OCI-LY3 (cell line): ENCODE results near the gene BICC1.

ENCODE experiments used
- H2AFZ ChIP-seq: fragments of 200-600, 300-600 bp; shearing (Covaris generic); 2 replicates; pipeline ENCODE4 v1.6.0; 2014; ENCODE audit warnings: antibody characterized with exemption, low read depth, low read length
- H3K27ac ChIP-seq: fragments of 200-600, 300-600 bp; sonication (generic); 2 replicates; pipeline ENCODE4 v1.5.1; 2014; ENCODE audit warnings: mild to moderate bottlenecking, low read length, moderate library complexity, mixed read lengths
- H3K27me3 ChIP-seq: fragments of 200-600, 300-600 bp; sonication (generic); 2 replicates; pipeline ENCODE4 v1.6.1; 2014; ENCODE audit warnings: low read depth, low read length, mixed read lengths
- H3K36me3 ChIP-seq: fragments of 200-600, 300-600 bp; sonication (generic); replicated peaks from 2 replicates; pipeline ENCODE3; 2014; ENCODE audit warnings: low read depth, low read length, mixed read lengths
- H3K4me1 ChIP-seq: fragments of 300-600, 200-600 bp; sonication (generic); 2 replicates; pipeline ENCODE4 v1.6.1; 2014; ENCODE audit warnings: low read length, mixed read lengths
- H3K4me2 ChIP-seq: fragments of 200-600, 300-600 bp; sonication (generic); 2 replicates; pipeline ENCODE4 v1.6.1; 2014; ENCODE audit warnings: low read length, mixed read lengths
- H3K4me3 ChIP-seq: fragments of 300-600, 200-600 bp; sonication (generic); 2 replicates; pipeline ENCODE4 v1.5.1; 2014; ENCODE audit warnings: antibody characterized with exemption, mild to moderate bottlenecking, low read length, moderate library complexity
- H3K79me2 ChIP-seq: fragments of 300-600, 200-600 bp; shearing (Covaris generic); 2 replicates; pipeline ENCODE4 v1.6.1; 2014; ENCODE audit warnings: mild to moderate bottlenecking, low read length, mixed read lengths
- H3K9ac ChIP-seq: fragments of 300-600, 200-600 bp; shearing (Covaris generic); 2 replicates; pipeline ENCODE4 v1.6.0; 2014; ENCODE audit warnings: mild to moderate bottlenecking, low read length, moderate library complexity
- H3K9me3 ChIP-seq: fragments of 200-600, 300-600 bp; shearing (Covaris generic); 2 replicates; pipeline ENCODE4 v1.6.1; 2014; ENCODE audit warnings: low read length, mixed read lengths; ENCODE audit not compliant: insufficient read depth
- H4K20me1 ChIP-seq: fragments of 200-600, 300-600 bp; sonication (generic); 2 replicates; pipeline ENCODE4 v1.6.1; 2016; ENCODE audit warnings: low read length, mixed read lengths; ENCODE audit not compliant: insufficient read depth
- CTCF ChIP-seq: fragments of 200-600, 300-600 bp; sonication (generic); IDR thresholded peaks from 2 replicates; pipeline ENCODE4 v1.5.1; 2014; ENCODE audit warnings: antibody characterized with exemption, low read length, low read depth
- EZH2phosphoT487 ChIP-seq: fragments of 200-600 bp; shearing (Covaris generic); IDR thresholded peaks from 2 replicates; pipeline ENCODE4 v1.6.1; 2018; ENCODE audit warnings: antibody characterized with exemption, mixed run types, low read depth

BICC1 gene

GRCh38 chr10:58555170-58555929 is 42.7 kb downstream of the BICC1 start:
- H3K27ac ChIP-seq = no peak overlapping the region
- H2AFZ ChIP-seq = no peak overlapping the region
- TF ChIP-seq EZH2phosphoT487 (no peak), CTCF (no peak)
- no peak overlapping the region for H3K4me3 ChIP-seq
- no peaks in the 10 kb centered on the region for H3K4me1 ChIP-seq
- H3K36me3 ChIP-seq = no peaks in the 10 kb centered on the region
- H3K79me2 ChIP-seq = no peaks in the 10 kb centered on the region
- H3K4me2 ChIP-seq = no peak overlapping the region
- no peaks in the 10 kb centered on the region for H3K9me3 ChIP-seq
- H3K27me3 ChIP-seq = no peaks in the 10 kb centered on the region
- H3K9ac ChIP-seq = no peak overlapping the region
- H4K20me1 ChIP-seq = no peaks in the 10 kb centered on the region

GRCh38 chr10:58555930-58556311 is 43.2 kb downstream of the BICC1 start:
- no peaks in the 10 kb centered on the region for H3K27me3 ChIP-seq
- no peak overlapping the region for H3K4me2 ChIP-seq
- no peak overlapping the region for H2AFZ ChIP-seq
- H3K4me1 ChIP-seq = no peaks in the 10 kb centered on the region
- no peaks in the 10 kb centered on the region for H3K36me3 ChIP-seq
- H3K27ac ChIP-seq = no peak overlapping the region
- H4K20me1 ChIP-seq = no peaks in the 10 kb centered on the region
- H3K9ac ChIP-seq = no peak overlapping the region
- TF ChIP-seq CTCF (no peak), EZH2phosphoT487 (no peak)
- no peak overlapping the region for H3K4me3 ChIP-seq
- H3K9me3 ChIP-seq = no peaks in the 10 kb centered on the region
- H3K79me2 ChIP-seq = no peaks in the 10 kb centered on the region

- Histone ChIP-seq H3K27me3 (no peaks in the 10 kb centered on the region), H3K4me2 (no peak overlapping the region), H3K27ac (no peak overlapping the region), H3K79me2 (no peaks in the 10 kb centered on the region), H3K36me3 (no peaks in the 10 kb centered on the region), H2AFZ (no peak overlapping the region), H3K4me1 (no peaks in the 10 kb centered on the region), H3K9me3 (no peaks in the 10 kb centered on the region), H3K4me3 (no peak overlapping the region), H3K9ac (no peak overlapping the region), H4K20me1 (no peaks in the 10 kb centered on the region)
- TF ChIP-seq EZH2phosphoT487 = no peak
- no peak for TF ChIP-seq CTCF
Observed at GRCh38 chr10:58556516-58557165, 44.0 kb downstream of the BICC1 start.

GRCh38 chr10:58557714-58558113 is 45.0 kb downstream of the BICC1 start:
- no peaks in the 10 kb centered on the region for H3K9me3 ChIP-seq
- no peaks in the 10 kb centered on the region for H3K79me2 ChIP-seq
- TF ChIP-seq EZH2phosphoT487 (no peak), CTCF (no peak)
- no peak overlapping the region for H3K27ac ChIP-seq
- no peak overlapping the region for H3K9ac ChIP-seq
- no peaks in the 10 kb centered on the region for H4K20me1 ChIP-seq
- H2AFZ ChIP-seq = no peak overlapping the region
- no peak overlapping the region for H3K4me3 ChIP-seq
- no peaks in the 10 kb centered on the region for H3K36me3 ChIP-seq
- H3K4me1 ChIP-seq = no peaks in the 10 kb centered on the region
- no peak overlapping the region for H3K4me2 ChIP-seq
- no peaks in the 10 kb centered on the region for H3K27me3 ChIP-seq
